Stimulated activated CD4-positive, alpha-beta T cell treated with anti-CD3 and anti-CD28 coated beads, Interleukin-1b, Interleukin-23, amount 100 ng/mL, for 24 hours (primary cell): Measurements from ENCODE around the gene COG1.
A peak's percentile ranks its signal among the peaks of the same experiment; 100 is the strongest.

Experiments used
- DNase-seq, 4 experiments: peaks; one replicate each; pipeline ENCODE4 v3.0.0-alpha.2; 2020; ENCODE audit warnings: low read depth in 4 of 4, low spot score in 1 of 4

COG1 gene

DNA sequence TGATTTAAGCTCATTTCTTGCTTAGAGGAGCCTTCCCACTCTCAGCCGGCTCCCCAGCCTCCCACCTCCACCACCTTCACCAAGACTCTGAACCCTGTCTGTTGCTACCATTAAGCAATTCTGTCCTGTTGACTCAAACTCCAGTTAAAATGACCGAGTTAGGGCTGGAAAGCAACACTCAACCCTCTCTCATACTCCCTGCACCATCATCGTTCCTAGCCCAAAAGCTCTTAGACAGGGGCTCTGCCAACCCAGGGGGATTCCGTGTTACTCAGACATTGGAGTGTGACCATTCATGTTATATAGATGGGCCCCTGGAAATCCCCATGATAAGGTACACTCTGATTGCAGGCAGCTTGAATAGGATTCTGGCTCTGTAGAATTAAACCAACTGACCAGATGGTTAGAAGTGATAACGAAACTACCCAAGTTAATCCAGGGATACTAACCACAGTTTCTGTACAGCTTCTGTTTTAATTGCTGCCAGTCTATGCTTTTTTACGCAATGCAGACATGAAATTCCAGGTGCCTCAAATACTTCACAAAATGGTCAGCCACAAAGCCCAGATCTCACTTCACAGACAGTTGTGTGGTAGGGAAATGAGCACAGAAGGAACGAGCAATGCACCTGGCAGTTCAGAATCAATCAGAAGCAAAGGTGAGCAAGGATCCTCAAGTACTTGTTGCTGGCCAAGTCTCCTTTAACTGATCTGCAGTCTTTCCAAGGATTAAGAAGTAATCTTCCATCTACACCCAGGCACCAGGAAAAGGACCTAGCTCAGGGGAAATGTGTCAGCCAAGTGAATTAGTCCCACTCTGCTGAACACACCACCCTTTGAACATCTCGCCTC, 25.9 kb upstream of the COG1 start:
- no peak for DNase-seq

GRCh38 chr17:73168667-73169066, 24.2 kb upstream of the COG1 start:
- no peak for DNase-seq

GRCh38 chr17:73170324-73170723, 22.5 kb upstream of the COG1 start:
- DNase-seq, result no peak

GRCh38 chr17:73172252-73172651, 20.6 kb upstream of the COG1 start:
- no peak for DNase-seq

DNA sequence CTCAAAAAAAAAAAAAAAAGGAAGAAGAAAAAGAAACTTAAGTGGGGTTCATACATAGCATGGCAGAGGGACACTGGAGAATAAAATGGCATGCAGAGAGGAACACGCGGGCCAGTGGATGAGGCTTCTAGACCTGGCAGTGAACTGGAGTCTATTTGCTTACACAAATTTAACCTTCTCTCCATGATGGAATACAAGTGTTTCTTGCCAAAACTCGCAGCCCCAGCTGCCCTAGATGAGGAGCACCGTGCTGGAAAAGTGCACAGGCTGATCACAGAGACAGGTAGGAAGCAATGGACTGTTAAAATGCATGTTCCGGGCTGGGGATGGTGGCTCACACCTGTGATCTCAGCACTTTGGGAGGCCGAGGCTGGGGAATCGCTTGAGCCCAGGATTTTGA, 18.7 kb upstream of the COG1 start:
- DNase-seq, result no peak

GRCh38 chr17:73175962-73176565, 16.8 kb upstream of the COG1 start:
- DNase-seq, result no peak

DNA sequence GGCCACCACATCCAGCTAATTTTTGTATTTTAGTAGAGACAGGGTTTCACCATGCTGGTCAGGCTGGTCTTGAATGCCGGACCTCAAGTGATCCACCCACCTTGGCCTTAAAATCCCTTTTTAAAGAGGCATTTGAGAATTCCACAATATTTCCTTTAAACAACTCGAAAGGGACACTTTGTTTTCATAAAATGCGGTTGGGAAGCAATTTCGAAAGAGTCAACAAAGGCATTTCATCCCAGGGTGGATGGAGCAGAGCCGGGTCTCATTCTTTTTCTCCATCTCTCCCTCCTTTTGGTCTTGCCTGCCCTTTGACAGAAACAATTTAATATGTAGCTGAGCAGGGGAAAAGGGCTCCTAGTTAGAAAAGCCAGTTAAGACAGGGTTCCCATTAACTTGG, 13.5 kb upstream of the COG1 start:
- DNase-seq, result no peak

DNA sequence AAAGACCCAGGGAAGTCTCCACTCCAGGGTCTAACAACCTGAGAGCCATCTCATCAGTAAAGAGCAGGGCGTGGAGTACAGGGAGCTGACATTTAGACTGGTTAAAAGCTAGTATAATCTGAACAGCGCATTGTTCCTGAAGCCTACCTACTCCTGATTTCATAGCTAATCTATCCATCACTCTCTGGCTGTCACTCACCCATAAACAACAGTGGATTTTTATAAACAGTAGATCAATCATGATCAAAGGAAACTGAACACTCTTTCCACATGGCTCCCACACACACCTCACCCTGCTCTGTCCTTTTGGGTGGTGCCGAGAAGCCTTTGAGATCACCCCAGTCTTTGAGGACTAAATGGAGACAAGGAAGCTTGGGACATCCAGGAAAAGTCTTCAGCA, 13.0 kb upstream of the COG1 start:
- no peak for DNase-seq

- no peak for DNase-seq
Measured at GRCh38 chr17:73182616-73183310, 10.1 kb upstream of the COG1 start.

GRCh38 chr17:73184136-73184993, 8.5 kb upstream of the COG1 start:
- DNase-seq, result no peak

DNA sequence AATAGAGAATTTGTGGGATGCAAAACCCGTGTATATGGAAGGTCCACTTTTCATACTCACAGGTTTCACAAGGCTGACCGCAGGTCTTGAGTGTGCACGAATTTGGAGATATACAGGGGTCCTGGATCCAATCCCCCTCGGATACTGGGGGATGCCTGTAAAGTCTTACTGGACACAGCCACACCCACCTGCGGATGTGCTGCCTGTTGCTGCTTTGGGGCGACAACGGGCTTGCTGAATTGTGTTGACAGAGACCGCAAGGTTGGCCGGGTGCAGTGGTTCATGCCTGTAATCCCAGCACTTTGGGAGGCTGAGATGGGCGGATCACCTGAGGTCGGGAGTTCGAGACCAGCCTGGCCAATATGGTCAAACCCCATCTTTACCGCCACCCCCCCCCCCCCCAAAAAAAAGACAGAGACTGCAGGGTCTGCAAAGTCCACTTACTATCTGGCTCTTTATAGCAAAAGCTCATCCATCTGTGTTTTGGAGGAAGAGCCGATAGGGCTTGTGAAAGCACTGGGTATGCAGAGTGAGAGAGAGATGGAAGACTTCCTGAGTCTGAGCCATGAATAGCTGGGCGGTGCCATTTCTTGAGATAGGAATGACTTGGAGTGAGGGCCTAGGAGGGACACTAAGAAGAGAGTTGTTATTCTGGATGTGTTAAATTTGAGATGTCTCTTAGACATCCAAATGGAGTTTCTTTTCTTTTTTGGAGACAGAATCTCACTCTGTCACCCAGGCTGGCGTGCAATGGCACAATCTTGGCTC, 6.4 kb upstream of the COG1 start:
- no peak for DNase-seq

DNA sequence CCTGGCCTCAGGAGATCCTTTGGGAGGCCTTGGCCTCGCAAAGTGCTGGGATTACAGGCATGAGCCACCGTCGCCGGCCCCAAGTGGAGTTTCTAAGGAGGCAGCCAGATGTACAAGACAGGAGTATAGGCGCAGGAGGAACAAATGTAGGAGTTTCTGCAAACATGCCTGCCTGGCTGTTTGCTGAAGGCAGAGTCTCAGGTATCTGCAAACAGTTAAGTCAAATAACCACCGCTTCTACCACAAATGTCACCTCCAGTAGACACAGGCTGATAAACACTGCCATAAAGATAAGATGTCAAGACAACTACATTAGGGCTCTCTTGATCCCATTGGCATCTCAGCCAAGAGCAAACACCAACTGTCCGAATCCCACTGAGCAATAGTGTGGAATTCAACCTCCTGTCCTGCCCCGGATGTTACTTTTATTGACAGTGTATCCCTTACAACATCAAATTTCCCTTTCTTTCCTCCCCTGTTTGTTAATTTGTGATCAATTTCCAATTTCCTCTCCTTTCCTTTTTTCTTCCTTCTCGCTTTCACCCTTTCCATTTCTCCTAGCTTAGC, 5.6 kb upstream of the COG1 start:
- no peak for DNase-seq

GRCh38 chr17:73188011-73188410, 4.8 kb upstream of the COG1 start:
- no peak for DNase-seq

DNA sequence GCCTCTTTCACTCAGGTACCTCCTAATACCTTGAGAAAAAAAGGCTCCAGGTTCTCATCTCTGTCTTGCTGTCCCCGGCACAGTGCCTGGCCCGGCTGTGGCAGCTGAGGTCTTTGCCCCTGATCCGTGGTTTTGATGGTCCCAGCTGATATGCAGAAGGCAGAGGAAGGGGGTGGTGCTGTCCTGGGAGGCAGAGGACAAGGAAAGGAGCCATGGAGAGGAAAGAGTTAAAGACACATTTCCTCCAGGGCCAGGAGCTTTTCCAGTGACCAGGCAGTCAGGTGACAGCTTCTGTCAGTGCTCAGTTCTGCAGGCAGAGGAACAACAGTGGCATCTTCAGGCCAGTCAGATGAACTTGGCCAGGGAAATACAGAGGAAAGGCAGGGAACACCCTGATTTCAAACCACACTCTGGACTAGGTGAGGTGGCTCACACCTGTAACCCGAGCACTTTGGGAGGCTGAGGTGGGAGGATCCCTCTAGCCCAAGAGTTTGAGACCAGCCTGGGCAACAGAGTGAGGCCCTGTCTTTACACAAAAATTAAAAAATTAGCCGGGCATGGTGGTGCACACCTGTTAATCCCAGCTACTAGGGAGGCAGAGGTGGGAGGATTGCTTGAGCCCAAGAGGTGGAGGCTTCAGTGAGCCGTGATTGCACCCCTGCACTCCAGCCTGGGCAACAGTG, 3.3 kb upstream of the COG1 start:
- no peak for DNase-seq

DNA sequence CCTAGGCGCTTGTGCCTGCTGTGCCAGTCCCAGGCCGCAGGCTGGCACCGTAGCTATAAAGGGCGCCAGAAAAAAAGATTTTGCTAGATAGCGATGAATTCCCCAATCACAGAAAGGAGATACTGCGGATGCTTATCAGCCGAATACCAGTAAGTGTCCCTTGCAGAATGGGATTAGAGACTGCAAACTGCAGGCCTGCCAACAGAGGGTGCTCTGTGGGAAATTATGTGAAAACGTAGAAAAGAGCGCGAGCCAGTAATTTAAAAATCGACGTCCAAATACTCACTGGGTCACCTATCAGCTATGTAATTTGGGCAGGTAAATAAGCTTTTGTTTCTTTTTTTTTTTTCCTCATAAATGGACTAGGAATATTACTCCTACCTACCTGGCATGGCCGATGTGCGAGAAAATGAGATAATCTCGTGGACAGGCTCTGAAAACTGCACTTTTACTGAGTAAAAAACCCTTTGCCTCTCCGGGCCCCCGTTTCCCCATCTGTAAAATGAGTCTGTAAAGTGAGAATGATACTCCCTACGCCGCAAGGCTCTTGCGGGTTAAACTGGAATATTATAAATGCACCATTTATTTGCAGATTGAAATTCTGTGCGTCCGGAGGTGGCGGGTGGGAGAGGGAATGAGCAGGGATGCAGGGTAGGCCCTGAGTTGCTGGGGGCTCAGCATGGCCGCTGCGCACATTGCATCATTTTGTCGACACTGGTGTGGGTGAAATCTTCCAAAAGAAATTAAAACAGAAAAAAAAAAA, 1.2 kb upstream of the COG1 start:
- peak in 3 of 4 experiments; percentile 29 to 55 (median 37) for DNase-seq

DNA sequence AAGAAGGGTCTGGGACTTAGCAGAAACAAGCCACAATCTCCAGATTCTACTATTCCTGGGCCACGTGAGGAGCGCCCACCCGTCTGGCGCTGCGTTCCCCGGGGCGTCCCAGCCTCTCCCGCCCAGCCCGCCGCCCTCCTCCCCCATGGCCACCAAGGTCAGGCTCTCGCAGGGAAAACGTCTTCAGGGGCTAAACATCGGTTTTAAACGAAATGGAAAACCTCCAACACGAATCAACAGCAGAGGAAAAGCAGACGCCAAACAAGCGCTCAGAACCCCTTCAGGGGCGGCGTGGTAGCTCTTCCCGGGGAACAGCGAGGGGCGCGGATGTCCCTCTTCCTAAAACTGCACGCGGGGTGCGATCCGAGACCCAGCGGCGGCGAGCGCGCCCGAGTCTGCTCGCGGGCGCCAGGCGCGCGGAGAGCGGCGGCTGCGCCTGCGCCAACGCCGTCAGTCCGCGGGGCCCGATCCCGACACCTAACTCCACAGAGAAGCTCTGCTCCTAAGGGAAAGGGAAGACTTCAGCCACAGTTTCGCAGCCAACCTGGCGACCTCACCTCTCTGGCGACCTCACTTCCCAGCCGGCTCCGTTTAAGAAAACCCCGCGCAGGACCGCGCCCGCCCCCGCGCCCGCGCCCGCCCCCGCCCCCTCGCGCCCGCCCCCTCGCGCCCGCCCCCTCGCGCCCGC, 505 bp upstream of the COG1 start:
- peak in 3 of 4 experiments; percentile 43 to 54 (median 54) for DNase-seq

GRCh38 chr17:73194514-73195222, 1.8 kb downstream of the COG1 start:
- DNase-seq, result no peak

DNA sequence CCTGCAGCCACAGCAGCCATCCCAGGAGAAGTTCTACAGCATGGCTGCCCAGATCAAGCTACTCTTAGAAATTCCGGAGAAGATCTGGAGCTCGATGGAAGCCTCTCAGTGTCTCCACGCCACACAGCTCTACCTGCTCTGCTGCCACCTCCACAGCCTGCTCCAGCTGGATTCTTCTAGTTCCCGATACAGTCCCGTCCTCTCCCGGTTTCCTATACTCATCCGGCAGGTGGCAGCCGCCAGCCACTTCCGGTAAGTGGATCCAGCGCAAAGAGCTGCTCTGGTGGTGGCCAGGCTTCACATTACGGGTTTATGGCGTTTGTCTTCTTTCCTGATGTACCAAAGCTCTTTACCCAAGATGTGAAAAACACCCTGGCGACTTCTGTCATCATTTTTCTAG, 3.6 kb downstream of the COG1 start:
- DNase-seq, result no peak
